Endothelial cell of umbilical vein (primary cell): ENCODE data around the gene CDIPT.

Experiments
- CTCF ChIP-seq, 2 donors: IDR thresholded peaks; 1 replicate in 1 of 2; 2 replicates in 1 of 2; pipeline ENCODE4 v1.5.1; 2011; ENCODE audit warnings: low read length in 2 of 2, mild to moderate bottlenecking in 2 of 2, moderate library complexity in 2 of 2, control low read depth in 1 of 2, inconsistent platforms in 1 of 2, low read depth in 1 of 2; ENCODE audit not compliant: insufficient read depth in 1 of 2; ENCODE audit errors: extremely low read depth in 1 of 2
- MYC ChIP-seq: IDR thresholded peaks from one replicate; pipeline ENCODE4 v1.6.1; 2011; ENCODE audit warnings: mild to moderate bottlenecking, low read depth, low read length
- POLR2AphosphoS5 ChIP-seq: IDR thresholded peaks from 2 replicates; pipeline ENCODE4 v1.6.1; 2012; ENCODE audit warnings: low read depth, mild to moderate bottlenecking, control low read depth, low read length, moderate library complexity; ENCODE audit not compliant: insufficient read depth

- TF ChIP-seq POLR2AphosphoS5 (no peak), MYC (no peak), CTCF (IDR thresholded peaks at IDR 0.05; ENCODE audit: extremely low read depth in 1 of 2, insufficient read depth in 1 of 2, low read depth in 1 of 2, low read length in 2 of 2) (no peak)
Observed at GRCh38 chr16:29893553-29893952, 30.5 kb upstream of the CDIPT start.
